ENCODE data around the gene MROH9. TPM values are rescaled to one million over a fixed set of nuclear protein-coding genes. Genes with fewer than 3 reads are reported as not detected.

Gene MROH9
- total and polyA plus RNA-seq, 2 experiments from 2014 or later, result 0.06 TPM; not detected in 1

- TF ChIP-seq ZNF462 (CRISPR knock-in tag; IDR thresholded peaks at IDR 0.05), result no peak
- no peak for TF ChIP-seq ZNF114 (CRISPR knock-in tag; IDR thresholded peaks at IDR 0.05)
- TF ChIP-seq EZH2 (IDR thresholded peaks at IDR 0.05; ENCODE audit: low read depth, unreplicated experiment), result no peak
- TF ChIP-seq CREB1 (CRISPR knock-in tag; IDR thresholded peaks at IDR 0.05; ENCODE audit: low read depth), result no peak
- TF ChIP-seq STAT1 (IDR thresholded peaks at IDR 0.05; ENCODE audit: unreplicated experiment), result no peak
Observed at GRCh38 chr1:170931650-170932049, 3.7 kb upstream of the MROH9 start (continued).

GRCh38 chr1:170932236-170932635 is 3.1 kb upstream of the MROH9 start:
- H3K4me1 ChIP-seq (ENCODE audit: insufficient read depth), result peaks cover 6% of the 10 kb centered on the region; the same call in 1 of the 2 replicates
- no peak overlapping the region for H3K4me3 ChIP-seq
- Mint-ChIP-seq H3K4me3 (no peak overlapping the region; the same call in 2 of the 3 replicates), H3K4me1 (peaks cover 25% of the 10 kb centered on the region), H3K36me3 (ENCODE audit: low read depth) (no peaks in the 10 kb centered on the region), H3K27me3 (ENCODE audit: insufficient read depth, low read depth, poor library complexity) (peaks cover 2% of the 10 kb centered on the region), H3K9me3 (no peaks in the 10 kb centered on the region), H3K27ac (no peak overlapping the region; the same call in 1 of the 2 replicates)
- H3K36me3 ChIP-seq (ENCODE audit: insufficient read depth), result no peaks in the 10 kb centered on the region
- peaks cover 7% of the 10 kb centered on the region; the same call in 1 of the 2 replicates for H3K9me2 ChIP-seq (ENCODE audit: insufficient read depth)
- H4K20me1 ChIP-seq (replicated peaks; ENCODE audit: insufficient read depth), result no peaks in the 10 kb centered on the region
- H3F3A ChIP-seq (replicated peaks; ENCODE audit: low read depth), result no peaks in the 10 kb centered on the region
- no peaks in the 10 kb centered on the region for H3K79me2 ChIP-seq (replicated peaks; ENCODE audit: insufficient read depth)
- no peaks in the 10 kb centered on the region for H3K27me3 ChIP-seq (ENCODE audit: insufficient read depth)
- H2AFZ ChIP-seq, result peak overlapping the region; percentile 6; the same call in 1 of the 2 replicates
- ATAC-seq, result peak; percentile 58
- DNase-seq (ENCODE audit: low spot score), result peak; percentile 17
- H3K27ac ChIP-seq (ENCODE audit: low read depth), result no peak overlapping the region
- TF ChIP-seq NANOG (IDR thresholded peaks at IDR 0.05; ENCODE audit: borderline replicate concordance) (0 out of 2 replicates have a peak, but pooled peaks have one; percentile 13), REST (IDR thresholded peaks at IDR 0.05; ENCODE audit: unreplicated experiment) (no peak)
- peak overlapping the region; percentile 61; the same call in 1 of the 2 replicates for H3K4me2 ChIP-seq

All from GM23338 (cell line).